DOHH2 (cell line): ENCODE data around the gene ING1.

Source experiments
- EZH2phosphoT487 ChIP-seq: fragments of 200-600 bp; sonication (generic); IDR thresholded peaks from 2 replicates; pipeline ENCODE4 v1.6.1; 2017; ENCODE audit warnings: borderline replicate concordance, mild to moderate bottlenecking, antibody characterized with exemption, low read length, moderate library complexity, mixed read lengths
- TF ChIP-seq, protein P1 (sequence below): fragments of 200-600 bp; sonication (generic); IDR thresholded peaks from one replicate; pipeline ENCODE4 v1.5.1; 2014; ENCODE audit warnings: antibody characterized with exemption, mild to moderate bottlenecking, low read depth, low read length; ENCODE audit not compliant: poor library complexity, severe bottlenecking

DNA sequence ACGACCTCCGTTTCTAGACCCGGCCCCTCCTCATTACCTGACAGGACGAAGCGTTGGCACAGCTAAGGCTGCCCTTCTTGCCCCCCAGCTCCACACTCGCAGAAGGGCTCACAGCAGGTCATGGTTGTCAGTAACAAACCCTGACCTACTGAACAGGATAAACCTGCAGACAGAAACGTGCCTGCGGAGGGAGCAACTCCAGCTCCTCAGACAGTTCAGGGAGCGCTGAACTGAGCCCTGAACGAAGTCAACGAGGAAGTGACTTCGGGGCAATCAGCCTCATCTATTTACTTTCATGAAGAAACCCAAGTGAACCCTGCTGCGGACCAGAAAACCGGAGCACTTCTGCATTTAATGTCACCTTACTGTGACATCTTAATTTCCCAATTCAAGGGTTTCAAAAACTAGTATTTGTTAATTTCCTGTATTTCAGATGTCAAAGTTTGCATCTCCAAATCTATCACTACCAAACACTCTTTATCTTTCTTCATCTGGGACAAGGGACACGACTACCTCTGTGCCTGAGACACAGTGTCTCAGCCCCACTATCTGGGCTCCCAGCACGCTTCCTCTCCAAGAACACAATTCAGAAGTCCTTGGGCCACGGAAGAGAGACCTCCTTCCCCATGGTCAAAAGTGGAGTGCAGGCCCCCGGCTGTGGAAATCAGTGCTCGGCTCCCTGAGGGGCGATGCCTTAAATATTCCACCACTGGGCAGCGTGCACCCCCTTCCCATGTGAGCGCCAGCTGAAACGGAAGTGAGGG is 47.8 kb upstream of the ING1 start:
- TF ChIP-seq, protein P1, sequence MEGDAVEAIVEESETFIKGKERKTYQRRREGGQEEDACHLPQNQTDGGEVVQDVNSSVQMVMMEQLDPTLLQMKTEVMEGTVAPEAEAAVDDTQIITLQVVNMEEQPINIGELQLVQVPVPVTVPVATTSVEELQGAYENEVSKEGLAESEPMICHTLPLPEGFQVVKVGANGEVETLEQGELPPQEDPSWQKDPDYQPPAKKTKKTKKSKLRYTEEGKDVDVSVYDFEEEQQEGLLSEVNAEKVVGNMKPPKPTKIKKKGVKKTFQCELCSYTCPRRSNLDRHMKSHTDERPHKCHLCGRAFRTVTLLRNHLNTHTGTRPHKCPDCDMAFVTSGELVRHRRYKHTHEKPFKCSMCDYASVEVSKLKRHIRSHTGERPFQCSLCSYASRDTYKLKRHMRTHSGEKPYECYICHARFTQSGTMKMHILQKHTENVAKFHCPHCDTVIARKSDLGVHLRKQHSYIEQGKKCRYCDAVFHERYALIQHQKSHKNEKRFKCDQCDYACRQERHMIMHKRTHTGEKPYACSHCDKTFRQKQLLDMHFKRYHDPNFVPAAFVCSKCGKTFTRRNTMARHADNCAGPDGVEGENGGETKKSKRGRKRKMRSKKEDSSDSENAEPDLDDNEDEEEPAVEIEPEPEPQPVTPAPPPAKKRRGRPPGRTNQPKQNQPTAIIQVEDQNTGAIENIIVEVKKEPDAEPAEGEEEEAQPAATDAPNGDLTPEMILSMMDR: no peak
- TF ChIP-seq EZH2phosphoT487: no peak
